GM21576 (cell line): ENCODE results near the gene TSKU.
"Not testable (repeated sequence)": the region's sequence is repeated elsewhere in the genome, so short reads cannot be mapped to it uniquely, and the experiment has no call there.

ENCODE experiments used
- ATAC-seq: cut with Tn5 transposase; IDR thresholded peaks from one replicate; pipeline ENCODE4 v1.9.1; 2021; ENCODE audit warnings: mild to moderate bottlenecking, moderate library complexity; ENCODE audit not compliant: unreplicated experiment

TSKU gene

DNA sequence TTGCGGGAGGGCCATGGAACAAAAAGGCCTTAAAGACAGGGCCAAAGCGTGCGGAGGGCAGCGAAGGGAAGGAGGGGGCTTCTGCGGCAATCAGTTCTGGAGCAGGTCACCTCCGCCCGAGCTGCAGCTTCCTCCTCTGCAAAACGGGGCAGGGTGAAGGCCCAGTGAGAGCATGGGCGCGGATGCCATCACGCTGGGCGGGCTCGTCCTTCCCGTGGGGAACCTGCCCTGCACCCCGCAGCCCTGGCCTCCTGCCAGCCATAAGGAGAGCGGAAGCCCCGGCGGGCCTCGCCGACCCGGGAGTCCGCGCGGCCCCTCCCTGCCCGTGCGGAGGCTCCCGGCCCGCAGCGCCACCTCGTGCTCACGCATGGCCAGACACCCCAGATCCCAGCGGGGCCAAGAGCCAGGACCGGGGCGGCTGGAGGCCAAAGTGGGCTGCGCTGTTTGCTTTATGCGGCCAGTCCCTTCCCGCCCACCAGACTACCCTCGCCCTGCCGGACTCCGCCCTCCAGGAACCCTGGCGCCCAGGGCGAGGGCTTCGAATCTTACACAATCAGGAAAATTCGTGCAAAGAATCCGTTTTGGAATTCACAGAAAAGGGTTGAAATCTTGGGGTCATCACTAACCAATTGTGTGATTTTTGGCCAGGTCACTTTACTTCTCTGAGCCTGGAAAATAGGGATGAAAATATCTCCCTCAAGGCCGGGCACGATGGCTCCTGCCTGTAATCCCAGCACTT, 16.1 kb downstream of the TSKU start:
- peak; percentile 75 for ATAC-seq

DNA sequence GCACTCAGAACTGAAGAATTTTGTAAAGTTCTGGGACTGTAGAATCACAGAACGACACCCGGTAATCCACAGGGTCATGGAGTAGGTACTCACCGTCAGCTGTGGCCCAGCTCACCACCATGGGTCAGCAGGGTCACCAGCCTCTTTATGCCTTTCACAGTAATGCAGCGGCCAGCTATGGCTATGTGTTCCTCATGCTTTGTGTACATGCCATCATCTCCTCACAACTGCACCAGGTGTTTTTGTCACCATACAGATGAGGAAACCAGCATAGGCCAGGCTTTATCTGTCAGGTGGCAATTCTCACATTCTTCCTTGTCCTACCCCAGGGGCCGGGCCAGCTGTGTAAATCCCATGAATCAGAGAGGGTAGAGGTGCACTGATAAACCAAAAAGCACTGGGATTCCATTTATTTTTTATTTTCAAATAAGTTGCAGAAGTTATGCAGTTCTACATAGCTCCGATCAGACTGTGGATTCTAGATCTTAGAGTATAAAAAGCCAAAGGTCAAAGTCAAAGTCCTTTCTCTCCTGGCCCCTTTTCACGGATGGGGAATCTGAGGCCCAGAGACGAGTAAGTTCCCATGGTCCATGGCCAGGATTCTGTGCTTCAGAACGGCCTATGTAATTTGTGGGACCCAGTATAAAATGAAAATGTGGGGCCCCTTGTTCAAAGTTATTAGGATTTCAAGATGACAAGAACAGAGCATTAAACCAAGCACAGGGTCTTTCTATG, 17.5 kb downstream of the TSKU start:
- no peak for ATAC-seq

DNA sequence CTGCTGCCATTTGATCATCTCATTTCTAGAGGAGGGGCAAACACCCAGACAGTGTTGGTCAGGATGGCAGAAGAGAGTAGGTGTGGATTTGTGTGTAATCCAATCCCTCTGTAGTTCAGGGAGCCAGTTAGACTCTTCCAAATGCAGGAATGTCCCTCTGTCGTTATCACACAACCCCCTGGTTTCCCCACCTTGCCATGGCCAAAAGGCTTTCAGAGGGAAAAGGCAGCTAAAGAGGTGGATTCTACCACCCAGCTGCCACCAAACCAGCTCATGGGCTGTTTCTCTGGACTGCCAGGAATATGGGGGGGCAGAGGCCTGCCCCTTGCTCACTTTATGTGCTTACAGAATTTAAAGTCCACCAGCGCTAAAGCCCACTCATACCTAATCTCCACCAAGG, 18.1 kb downstream of the TSKU start:
- ATAC-seq: no peak

DNA sequence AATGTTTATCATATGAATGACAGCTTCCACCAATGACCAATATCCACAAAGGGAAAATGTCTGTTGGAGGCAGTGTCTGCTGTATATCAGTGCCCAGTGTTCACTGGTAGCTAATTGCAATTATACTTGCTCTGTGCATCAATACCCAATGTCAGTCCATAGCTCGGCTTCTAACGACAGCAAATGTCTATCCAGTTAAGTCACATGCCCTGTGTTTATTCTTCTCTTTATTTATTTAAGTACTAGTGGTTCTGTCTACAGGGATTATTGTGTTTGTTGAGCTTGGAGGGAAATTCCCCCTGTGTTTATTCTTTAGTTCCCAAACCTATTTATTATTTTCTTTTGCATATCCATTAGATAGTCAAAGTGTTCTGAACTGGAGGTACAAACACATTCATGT, 18.6 kb downstream of the TSKU start:
- no peak for ATAC-seq

DNA sequence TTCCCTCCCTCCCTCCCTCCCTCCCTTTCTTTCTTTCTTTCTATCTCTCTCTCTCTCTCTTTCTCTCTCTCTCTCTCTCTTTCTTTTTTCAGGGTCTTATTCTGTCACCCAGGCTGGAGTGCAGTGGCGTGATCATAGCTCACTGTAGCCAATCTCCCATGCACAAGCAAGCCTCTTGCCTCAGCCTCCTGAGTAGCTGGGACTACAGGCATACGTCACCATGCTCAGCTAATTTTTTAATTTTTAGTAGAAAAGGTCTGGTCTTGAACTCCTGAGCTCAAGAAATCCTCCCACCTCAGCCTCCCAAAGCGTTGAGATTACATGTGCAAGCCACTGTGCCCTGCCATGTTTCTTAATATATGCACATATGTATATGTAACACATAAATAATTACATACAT, 19.0 kb downstream of the TSKU start:
- no peak for ATAC-seq

DNA sequence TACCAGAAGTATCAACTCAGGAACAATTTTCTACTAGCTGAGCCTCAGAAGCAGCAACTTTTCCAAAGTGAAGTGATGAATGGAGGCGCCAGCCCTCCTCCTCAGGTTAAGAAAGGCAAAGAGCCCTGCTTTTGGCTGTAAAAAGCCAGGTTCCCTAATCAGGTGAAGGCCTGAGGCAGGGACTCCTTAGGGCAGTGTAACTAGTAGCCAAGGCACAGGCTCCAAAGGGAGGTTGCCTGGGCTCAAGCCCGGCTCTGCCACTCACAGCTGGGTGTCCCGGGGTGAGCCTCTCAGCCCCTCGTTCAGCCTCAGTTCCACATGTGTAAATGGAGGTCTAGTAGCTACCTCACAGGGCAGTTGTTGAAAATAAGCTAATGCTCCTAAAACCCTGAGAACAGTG, 19.5 kb downstream of the TSKU start:
- ATAC-seq: no peak

DNA sequence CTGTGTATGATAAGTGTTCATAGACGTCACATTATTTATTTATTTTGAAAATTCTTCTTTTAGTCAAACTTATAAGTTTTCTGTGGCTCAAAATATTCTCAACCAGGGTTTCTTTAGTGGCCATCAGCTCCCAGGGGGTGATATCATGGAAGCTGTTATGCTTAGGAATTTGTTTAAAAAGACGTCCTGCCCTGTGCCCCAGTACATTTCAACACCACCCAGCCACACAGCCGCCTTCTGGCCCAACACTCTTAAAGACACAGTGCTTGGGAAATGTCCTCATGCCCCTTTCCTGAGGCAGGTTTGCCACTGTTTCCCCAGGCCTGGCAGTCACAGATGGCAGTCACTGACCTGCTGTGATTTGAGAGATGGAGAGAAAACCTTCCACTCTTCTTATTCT, 19.9 kb downstream of the TSKU start:
- no peak for ATAC-seq

DNA sequence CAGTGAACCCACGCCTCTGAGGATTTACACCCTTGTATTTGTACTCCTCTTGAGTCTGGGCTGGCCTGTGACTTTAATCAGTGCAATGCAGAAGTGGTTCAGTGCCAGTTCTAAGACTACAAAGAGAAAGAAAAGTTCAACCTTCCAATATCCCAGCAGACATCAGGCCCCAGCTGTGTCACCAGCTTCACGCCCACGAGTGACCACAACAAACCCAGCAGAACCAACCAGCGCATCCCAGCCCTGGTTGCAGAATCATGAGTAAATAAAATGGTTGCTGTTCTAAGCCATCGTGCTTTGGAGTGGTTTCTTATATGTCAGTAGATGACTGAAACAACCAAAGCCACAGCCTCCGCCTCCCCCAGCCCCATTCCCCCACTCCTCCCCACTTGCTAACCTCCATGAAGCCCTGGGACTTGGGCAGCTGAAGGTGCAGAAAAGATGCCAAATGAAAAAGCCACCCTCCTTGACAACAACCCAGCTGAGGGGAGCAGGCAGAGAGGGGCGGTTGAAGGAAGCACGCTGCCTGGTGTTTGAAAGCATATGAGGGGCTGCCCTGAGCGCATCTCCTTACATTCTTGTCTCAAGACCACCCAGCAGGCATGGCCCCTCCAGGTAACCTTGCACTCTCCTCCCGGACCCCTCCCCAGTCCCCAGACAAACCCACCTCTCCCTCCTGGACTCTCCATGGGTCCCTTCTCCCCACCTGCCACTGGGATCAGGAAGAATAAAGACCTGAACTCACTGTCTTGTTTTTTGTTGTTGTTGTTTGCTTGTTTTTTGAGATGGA, 20.9 kb downstream of the TSKU start:
- ATAC-seq: no peak

DNA sequence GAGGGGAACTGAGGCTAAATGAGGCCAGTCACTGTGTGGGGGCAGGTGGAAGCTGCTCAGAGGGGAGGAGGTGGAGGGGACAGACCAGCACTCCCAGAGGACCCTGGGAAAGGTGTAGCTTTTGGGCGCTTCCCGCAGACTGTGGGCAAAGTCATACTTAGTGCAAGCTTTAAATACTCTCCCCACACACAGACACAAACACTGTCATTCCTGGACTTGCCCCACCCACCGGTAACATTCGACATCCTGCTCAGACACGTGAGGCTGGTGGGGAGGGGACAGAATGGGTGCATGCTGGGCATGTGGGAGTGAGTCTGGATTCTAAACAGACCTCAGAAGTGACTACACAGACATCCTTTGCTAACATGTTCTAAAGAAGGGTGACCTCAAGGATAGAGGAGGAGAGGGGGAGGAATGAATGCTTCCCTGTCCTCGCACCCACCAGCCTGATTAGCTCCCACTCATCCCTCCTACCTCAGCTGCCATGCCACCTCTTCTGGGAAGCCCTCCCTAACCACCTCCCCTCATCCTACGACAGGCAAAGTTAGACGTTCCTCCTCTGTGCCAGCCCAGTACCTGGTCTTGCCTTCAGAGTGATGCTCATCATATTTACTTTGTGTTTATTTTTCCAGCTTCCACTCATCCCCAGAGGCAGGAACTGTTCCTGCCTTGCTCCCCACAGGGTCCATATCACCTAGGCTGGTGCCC, 22.2 kb downstream of the TSKU start:
- ATAC-seq: no peak

DNA sequence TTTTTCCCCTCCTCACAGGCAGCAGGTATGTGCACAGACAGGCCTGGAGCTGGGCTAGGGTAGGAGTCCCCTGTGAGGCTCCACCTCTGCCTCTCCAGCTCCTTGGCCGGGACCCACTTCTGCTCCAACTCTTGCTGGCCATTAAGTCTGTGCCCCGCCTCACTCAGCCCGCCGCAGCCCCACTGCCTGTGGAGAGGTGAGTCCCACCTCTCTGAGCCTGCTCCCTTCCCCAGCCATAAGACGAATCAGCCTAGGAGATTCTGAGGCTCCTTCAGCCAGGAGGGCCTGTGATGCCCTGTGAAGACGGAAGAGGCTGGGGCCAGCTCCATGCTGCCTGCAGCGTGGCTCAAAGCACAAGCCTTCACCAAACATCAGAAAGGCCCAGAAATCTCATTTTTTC, 23.0 kb downstream of the TSKU start:
- ATAC-seq: no peak

DNA sequence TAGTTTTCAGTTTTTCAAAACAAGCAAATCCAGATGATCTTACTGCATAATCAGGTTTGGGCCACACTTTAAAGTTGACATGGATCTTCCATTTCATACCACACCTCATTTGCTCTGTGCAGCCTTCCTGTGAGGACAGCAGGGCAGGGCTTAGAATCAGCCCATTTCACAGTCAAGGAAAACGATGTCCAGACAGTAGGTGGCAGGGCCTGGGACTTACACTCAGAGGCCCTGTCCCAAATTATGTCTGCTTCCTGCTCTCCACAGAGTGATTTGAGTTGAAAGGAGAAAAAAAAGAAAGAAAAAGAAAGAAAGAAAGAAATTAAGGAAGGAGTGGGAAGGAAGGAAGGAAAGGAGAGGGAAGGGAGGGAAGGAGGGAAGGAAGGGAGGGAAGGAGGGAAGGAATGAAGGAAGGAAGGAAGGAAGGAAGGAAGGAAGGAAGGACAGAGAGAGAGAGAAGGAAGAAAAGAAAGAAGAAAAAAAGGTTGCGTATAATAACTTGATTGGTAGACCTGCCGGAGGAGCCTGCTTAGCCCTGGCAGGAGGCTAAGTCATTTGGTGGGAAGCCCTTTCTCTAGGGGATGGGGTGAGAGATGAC, 23.6 kb downstream of the TSKU start:
- no peak for ATAC-seq

DNA sequence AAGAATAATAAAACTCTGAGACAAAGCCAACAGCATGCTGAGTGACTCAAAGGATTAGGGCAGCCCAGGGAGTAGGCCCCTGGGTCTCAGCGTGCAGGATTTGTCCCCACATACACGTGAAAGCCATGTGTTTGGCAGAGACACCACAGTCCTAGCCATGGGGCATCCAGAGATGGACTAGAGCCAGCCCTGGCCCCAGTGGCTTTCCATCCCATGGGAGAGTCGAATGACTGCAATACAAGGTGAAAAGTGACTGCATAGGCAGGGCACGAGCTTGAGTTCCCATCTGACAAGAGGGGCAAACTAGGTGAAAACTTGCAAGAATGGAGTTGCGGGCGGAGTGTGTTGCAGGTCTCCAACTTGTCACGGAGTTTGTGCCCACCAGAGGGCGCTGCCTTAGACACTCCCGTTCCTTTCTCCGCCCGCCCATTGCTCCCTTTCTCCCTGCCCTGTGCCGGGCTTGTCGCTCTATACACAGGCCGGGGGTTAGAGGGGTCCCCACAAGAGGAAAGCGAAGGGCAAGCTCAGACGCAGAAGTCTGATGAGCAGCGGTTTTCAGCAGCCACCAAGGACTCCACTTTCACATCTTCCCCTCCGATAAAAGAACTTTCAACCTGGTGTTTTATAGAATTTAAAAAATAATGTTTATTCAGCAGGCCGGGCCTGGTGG, 24.2 kb downstream of the TSKU start:
- no peak for ATAC-seq

DNA sequence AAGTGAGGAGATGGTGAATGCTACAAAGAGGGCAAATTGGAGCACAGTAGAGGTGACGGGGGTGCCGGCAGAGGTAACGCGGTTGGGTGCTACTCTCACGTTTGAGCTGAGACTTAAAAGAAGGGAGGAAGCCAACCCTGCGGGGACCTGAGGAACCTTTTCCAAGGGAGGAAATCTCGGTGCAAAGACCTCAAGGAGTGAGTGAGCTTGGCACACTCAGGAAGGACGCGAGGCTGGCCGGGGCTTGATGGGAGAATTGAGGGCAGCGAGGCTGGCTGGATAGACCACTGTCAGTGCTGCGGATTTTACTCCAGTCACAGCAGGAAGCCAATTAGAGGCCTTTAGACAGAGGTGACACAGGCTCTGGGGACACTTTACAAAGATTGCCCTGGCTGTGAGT, 25.0 kb downstream of the TSKU start:
- ATAC-seq: no peak

DNA sequence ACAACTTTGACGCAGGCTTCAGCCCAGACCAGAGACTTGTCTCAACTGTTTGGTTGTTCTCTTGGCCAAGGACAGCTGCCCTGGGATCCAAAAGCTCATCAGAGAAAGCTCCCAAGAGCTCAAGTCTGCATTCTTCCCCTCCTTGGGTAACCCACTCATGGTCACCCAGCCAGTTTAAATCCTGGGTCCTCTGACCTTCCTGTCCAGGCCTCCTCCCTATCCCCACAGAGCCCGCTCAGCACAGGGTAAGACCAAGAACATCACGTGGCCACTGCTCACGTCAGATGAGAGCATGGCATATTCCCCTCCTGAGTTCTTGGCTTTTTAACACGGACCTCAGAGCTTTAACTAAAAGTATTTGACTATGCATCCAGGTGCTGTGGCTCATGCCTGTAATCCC, 25.8 kb downstream of the TSKU start:
- ATAC-seq: no peak

DNA sequence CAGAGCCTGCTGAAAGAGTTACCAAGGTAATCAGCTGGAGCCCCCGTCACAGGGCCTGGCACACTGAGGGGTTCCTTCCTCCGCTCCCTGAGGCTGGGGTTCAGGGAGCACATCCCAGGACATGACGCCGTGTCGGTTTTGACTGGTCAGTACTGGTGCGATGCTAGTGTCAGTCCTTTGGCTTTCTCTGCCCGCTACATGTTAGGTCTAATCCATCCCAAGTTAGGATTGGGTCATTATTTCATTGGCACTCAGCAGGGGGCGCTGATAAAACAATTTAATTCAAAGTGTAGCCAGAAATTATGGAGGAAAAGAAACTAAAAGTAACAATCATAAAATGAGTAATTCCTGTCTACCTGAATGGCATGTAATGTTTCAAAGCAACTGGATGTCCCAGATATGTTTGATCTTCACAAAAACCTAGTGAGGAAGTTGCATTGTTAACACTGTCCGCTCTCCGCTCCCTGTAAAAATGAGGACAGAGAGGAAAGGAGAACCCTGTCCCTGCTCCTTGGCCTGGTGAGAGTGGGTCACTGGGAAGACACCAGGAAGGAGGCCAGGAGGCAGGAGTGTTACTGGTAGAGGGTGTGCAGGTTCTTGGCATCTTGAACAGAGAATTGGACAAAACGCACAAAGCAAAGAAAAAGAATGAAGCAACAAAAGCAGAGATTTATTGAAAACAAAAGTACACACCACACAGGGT, 27.1 kb downstream of the TSKU start:
- no peak for ATAC-seq

DNA sequence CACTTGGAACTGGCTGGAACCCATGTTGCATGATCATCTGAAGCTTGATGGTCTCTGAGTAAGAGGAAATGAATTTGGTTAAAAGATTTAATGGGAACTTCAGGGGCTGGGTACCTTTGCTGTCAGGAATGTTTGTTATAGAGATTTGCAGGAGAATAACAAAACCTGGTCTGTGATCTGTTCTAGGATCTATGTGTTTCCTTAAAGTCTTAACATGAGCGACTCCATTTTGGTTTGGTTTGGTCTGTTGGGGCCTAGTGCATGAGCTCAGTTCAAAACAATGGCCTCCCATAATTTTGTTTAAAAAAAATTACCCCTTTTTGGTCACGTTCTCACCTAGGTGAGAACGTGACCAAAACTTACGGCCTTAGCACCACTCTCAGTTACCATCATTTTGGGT, 28.1 kb downstream of the TSKU start:
- no peak for ATAC-seq

DNA sequence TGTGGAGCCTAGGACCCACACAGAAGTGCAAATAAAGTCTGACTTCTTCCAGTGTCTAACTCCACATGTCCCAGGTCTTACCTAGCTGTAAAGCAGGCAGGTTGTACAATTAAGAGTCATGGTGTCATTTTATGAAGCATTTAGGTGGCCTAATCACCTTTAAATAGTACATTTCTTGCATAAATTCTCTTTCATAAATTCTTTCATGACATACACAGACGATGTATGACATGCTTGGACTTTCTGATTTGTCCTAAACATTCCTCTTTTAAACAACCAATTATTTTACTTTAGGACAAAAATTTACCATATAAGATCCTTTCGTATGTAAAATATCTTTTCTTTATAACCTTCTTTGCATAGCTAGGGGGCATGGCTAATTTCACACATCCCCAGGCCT, 31.3 kb downstream of the TSKU start:
- no peak for ATAC-seq

DNA sequence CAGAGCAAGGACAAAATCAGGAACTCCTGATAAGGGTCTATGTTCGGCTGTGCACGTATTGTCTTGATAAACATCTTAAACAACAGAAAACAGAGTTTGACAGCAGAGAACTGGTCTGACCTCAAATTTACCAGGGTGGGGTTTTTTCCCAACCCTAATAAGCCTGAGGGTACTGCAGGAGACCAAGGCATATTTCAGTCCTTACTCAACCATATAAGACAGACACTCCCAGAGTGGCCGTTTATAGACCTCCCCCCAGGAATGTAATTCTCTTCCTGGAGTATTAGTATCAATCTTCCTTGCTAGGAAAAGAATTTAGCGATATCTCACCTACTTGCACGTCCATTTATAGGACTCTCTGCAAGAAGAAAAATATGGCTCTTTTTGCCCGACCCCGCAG, 32.5 kb downstream of the TSKU start:
- ATAC-seq: not testable (repeated sequence)

DNA sequence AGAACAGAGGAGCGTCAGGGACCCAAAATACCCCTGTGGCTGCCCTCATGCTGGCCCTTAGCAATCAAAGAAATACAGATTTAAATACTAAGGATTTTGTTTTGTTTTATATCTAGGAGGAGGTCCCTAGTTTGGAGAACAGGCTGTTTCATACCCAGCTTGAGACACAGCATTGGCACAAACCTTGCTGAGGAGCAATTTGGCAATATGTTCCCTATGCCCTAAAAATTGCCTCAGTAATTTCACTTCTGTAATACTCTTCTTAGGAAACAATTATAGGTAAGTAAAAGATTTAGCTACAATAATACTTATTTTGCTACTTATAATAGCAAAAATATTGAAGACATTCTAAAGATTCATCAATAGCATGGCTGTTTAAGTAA, 37.0 kb downstream of the TSKU start:
- no peak for ATAC-seq

DNA sequence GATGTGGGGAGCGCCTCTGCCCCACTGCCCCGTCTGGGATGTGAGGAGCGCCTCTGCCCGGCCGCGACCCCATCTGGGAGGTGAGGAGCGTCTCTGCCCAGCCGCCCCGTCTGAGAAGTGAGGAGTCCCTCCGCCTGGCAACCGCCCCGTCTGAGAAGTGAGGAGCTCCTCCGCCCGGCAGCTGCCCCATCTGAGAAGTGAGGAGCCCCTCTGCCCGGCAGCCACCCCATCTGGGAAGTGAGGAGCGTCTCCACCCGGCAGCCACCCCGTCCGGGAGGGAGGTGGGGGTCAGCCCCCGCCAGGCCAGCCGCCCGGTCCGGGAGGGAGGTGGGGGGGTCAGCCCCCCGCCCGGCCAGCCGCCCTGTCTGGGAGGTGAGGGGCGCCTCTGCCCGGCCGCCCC, 38.2 kb downstream of the TSKU start:
- not testable (repeated sequence) for ATAC-seq
